GM23248 (cell line): ENCODE data around the gene JAGN1.

Experiments used
- EZH2 ChIP-seq: fragments of 200-600 bp; sonication (generic); IDR thresholded peaks from 2 replicates; pipeline ENCODE4 v1.6.1; 2018; ENCODE audit warnings: antibody characterized with exemption, mild to moderate bottlenecking; ENCODE audit not compliant: insufficient read depth, poor library complexity, severe bottlenecking
- EZH2phosphoT487 ChIP-seq: fragments of 200-600 bp; sonication (generic); IDR thresholded peaks from 2 replicates; pipeline ENCODE4 v1.6.1; 2018; ENCODE audit warnings: antibody characterized with exemption, moderate library complexity, mild to moderate bottlenecking, low read depth; ENCODE audit not compliant: insufficient read depth

GRCh38 chr3:9914559-9915253 is 24.3 kb downstream of the JAGN1 start:
- TF ChIP-seq EZH2 (no peak), EZH2phosphoT487 (no peak)
